ENCODE measurements around the gene HMCES.

GRCh38 chr3:129291236-129291886, 12.7 kb downstream of the HMCES start:
- TF ChIP-seq POLR2A (IDR thresholded peaks at IDR 0.05; ENCODE audit: low read length), result no peak
- TF ChIP-seq GATA1 (IDR thresholded peaks at IDR 0.05; ENCODE audit: low read depth, low read length), result no peak

Data from erythroblast (primary cell).